ENCODE measurements around the gene STPG3.

STPG3 gene

DNA sequence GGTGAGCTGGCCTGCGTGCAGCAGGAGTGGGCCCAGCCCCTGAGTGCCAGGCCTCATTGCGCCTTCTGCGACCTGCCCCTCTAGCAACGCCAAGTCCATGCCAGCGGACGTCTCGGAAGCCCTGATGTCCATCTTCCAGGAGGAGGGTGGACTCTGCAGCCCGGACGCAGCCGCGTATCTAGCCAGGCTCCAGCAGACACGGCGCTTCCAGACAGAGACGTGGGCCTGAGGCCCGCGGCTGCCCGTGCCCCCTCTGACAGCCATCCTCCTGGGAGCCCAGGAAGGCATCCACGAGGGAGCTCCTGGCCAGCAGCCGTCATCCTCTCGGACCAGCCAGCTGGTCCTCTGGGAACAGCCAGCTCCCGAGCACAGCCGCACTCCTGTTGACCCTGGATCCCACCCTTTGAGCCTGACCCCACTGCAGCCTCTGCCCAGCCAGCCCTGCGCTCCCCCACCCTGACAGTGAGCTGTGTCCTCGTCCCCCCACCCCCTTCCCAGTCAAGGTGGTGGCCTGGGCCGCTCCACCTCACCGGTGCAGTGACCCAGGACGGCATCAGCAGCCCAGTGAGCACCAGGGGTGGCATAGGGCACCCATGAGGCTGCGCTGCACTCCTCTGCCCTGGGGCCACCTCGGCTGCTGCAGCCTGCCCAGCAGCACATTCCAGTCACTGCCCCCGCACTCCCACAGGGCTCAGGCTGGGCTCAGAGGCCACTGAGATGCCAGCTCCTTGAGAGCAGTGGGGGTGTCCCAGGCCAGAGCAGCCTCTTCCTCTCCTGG, 34.7 kb upstream of the STPG3 start:
- Mint-ChIP-seq H3K4me3 (no peak overlapping the region), H3K27ac (peak overlapping the region in 1 of 3 experiments; percentile 93), H3K9me3 (no peaks in the 10 kb centered on the region), H3K27me3 (ENCODE audit: low read depth) (no peaks in the 10 kb centered on the region), H3K4me1 (peaks cover 5% of the 10 kb centered on the region), H3K36me3 (ENCODE audit: low read depth) (peaks cover 4% of the 10 kb centered on the region)
- TF ChIP-seq, protein P1, sequence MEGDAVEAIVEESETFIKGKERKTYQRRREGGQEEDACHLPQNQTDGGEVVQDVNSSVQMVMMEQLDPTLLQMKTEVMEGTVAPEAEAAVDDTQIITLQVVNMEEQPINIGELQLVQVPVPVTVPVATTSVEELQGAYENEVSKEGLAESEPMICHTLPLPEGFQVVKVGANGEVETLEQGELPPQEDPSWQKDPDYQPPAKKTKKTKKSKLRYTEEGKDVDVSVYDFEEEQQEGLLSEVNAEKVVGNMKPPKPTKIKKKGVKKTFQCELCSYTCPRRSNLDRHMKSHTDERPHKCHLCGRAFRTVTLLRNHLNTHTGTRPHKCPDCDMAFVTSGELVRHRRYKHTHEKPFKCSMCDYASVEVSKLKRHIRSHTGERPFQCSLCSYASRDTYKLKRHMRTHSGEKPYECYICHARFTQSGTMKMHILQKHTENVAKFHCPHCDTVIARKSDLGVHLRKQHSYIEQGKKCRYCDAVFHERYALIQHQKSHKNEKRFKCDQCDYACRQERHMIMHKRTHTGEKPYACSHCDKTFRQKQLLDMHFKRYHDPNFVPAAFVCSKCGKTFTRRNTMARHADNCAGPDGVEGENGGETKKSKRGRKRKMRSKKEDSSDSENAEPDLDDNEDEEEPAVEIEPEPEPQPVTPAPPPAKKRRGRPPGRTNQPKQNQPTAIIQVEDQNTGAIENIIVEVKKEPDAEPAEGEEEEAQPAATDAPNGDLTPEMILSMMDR (IDR thresholded peaks at IDR 0.05; ENCODE audit: unreplicated experiment in 3 of 3), result no peak

DNA sequence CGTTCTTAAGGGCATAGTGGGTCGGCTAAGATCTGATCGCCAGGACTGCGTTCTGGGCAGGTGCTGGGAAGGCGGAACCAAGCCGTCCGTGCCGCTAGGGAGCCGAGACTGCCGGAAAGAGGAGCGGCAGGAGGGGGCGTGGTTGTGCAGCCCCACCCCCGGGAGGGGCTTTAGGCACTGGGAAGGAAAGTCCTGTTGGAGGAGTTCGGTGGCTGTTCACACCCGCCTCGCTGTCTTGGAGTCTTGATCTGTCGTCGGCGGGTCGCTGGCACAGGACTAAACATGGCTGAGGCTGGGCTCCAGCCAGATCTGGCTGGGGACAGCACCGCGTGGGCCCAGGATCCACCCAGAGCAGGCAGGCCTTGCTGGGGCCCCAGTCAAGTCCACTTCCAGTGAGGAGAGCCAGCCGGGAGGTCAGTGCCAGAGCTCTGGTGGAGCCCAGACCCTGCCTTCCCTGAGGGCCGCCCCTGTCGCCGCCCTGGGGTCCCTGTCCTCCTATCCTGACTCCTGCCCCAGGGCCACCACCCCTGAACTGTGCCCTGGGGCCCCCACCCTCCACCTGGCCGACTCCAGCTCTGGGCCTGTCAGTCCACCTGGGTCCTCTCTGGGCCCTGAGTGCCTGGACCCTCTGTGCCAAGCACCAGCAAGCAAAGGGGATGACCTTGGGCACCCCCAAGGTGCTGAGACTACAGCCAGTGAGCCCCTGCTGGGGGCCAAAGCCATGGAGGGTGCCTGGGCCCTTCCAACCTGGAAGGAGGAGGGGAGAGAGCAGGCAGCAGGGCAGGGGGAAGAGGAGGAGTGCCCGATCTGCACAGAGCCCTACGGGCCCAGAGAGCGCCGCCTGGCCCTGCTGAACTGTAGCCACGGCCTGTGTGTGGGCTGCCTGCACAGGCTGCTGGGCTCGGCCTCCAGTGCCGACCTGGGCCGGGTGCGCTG, 33.5 kb upstream of the STPG3 start:
- peaks cover 4% of the 10 kb centered on the region for H3K36me3 Mint-ChIP-seq (ENCODE audit: low read depth)
- H3K4me3 Mint-ChIP-seq, result peak overlapping the region; percentile 70 to 78 (median 76)
- H3K27ac Mint-ChIP-seq, result peak overlapping the region in 2 of 3 experiments; percentile 88 to 93
- H3K27me3 Mint-ChIP-seq (ENCODE audit: low read depth), result no peaks in the 10 kb centered on the region
- peaks cover 5% of the 10 kb centered on the region for H3K4me1 Mint-ChIP-seq
- TF ChIP-seq, protein P1 (IDR thresholded peaks at IDR 0.05; ENCODE audit: unreplicated experiment in 3 of 3), result no peak
- H3K9me3 Mint-ChIP-seq, result no peaks in the 10 kb centered on the region

GRCh38 chr9:137218212-137218753, 32.8 kb upstream of the STPG3 start:
- no peak overlapping the region for H3K27ac Mint-ChIP-seq
- H3K27me3 Mint-ChIP-seq (ENCODE audit: low read depth), result no peaks in the 10 kb centered on the region
- no peaks in the 10 kb centered on the region for H3K9me3 Mint-ChIP-seq
- TF ChIP-seq, protein P1 (IDR thresholded peaks at IDR 0.05; ENCODE audit: unreplicated experiment in 3 of 3), result no peak
- H3K4me1 Mint-ChIP-seq, result peaks cover 5% of the 10 kb centered on the region
- H3K4me3 Mint-ChIP-seq, result peak overlapping the region in 1 of 3 experiments; percentile 42
- H3K36me3 Mint-ChIP-seq (ENCODE audit: low read depth), result no peaks in the 10 kb centered on the region

DNA sequence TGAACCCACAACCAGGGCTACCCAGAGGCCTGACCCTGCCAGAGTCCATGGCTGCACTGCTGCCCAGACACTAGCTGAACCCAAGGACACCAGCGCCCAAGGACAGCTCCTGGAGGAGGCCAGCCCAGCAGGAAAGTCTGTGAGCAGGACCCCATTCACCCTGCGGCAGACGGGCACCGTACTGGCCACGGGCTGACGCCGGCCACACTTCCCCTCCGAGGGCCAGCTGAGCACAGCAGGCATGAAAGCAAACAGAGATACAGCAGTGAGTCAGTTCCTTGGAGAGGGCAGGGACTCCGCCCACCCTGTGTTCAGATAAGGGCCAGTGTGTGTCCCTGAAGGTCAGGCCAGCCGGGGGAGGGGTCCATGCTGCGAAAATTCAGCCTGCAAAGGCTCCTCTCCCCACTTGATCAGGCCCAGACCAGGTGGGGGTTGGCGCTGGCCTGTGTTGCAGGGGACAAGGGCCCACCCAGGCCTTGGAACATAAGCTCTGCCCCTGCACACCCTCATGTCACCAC, 32.3 kb upstream of the STPG3 start:
- Mint-ChIP-seq H3K27me3 (ENCODE audit: low read depth) (no peaks in the 10 kb centered on the region), H3K27ac (no peak overlapping the region), H3K36me3 (ENCODE audit: low read depth) (no peaks in the 10 kb centered on the region), H3K4me1 (peaks cover 5% of the 10 kb centered on the region), H3K9me3 (no peaks in the 10 kb centered on the region), H3K4me3 (peak overlapping the region in 2 of 3 experiments; percentile 12 to 42)
- TF ChIP-seq, protein P1 (IDR thresholded peaks at IDR 0.05; ENCODE audit: unreplicated experiment in 3 of 3), result no peak

DNA sequence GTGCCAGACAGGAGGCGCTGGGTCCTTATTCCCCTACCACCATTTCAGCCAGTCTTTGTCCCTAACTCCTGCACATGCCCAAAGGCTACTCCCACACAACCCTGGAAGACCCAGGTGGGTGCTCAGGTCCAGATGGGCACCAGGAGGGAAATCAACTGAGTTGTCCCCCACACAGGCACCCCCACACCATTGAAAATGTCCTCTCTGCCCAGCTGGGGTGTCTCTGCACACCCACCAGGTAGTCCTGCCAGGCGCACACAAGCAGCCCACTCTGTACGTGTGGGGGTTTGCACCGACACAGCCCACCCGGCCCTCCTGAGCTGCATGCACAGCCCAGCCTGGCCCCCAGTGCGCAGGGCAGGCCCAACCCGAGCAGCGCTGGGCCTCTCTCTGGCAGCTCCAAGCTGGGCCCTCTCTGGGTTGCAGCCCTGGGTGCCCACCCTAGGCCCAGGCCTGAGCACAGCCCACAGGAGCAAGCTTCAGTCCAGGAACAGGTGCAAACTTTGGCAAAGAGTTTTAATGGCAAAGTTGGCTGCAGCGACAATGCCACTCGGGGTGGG, 31.2 kb upstream of the STPG3 start:
- peak overlapping the region in 1 of 3 experiments; percentile 15 for H3K27ac Mint-ChIP-seq
- no peaks in the 10 kb centered on the region for H3K27me3 Mint-ChIP-seq (ENCODE audit: low read depth)
- peaks cover 5% of the 10 kb centered on the region for H3K4me1 Mint-ChIP-seq
- H3K9me3 Mint-ChIP-seq, result no peaks in the 10 kb centered on the region
- H3K4me3 Mint-ChIP-seq, result peak overlapping the region; percentile 51 to 66 (median 56)
- H3K36me3 Mint-ChIP-seq (ENCODE audit: low read depth), result no peaks in the 10 kb centered on the region
- TF ChIP-seq, protein P1 (IDR thresholded peaks at IDR 0.05; ENCODE audit: unreplicated experiment in 3 of 3), result no peak

All from nephron (organoid).